Inflammatory macrophage (primary cell): ENCODE data around the gene DDB1.
A peak's percentile ranks its signal among the peaks of the same experiment; 100 is the strongest.

Source experiments
- DNase-seq, 2 donors: peaks; one replicate each; pipeline ENCODE4 v3.0.0-alpha.2; 2020 to 2022

Gene DDB1

GRCh38 chr11:61334434-61335354 lies 1.8 kb upstream of the DDB1 start:
- DNase-seq, result no peak

- peak in 1 of 2 donors; percentile 23 for DNase-seq
These were observed 887 bp upstream of the DDB1 start for GRCh38 chr11:61333550-61334433.

- DNase-seq, result peak; percentile 2 to 12
These were observed 566 bp downstream of the DDB1 start for GRCh38 chr11:61332281-61332796.

- DNase-seq, result peak; percentile 65 to 68
These were observed 1.3 kb downstream of the DDB1 start for GRCh38 chr11:61331651-61332050.

- no peak for DNase-seq
These were observed 3.0 kb downstream of the DDB1 start for GRCh38 chr11:61329871-61330270.

GRCh38 chr11:61328351-61328750 lies 4.6 kb downstream of the DDB1 start:
- no peak for DNase-seq

- no peak for DNase-seq
These were observed 5.2 kb downstream of the DDB1 start for GRCh38 chr11:61327669-61328071.

GRCh38 chr11:61325649-61326414 lies 7.1 kb downstream of the DDB1 start:
- DNase-seq, result no peak

- no peak for DNase-seq
These were observed 17.6 kb downstream of the DDB1 start for GRCh38 chr11:61315260-61315659.

- DNase-seq, result no peak
These were observed 22.2 kb downstream of the DDB1 start for GRCh38 chr11:61310749-61311148.

- DNase-seq, result no peak
These were observed 23.2 kb downstream of the DDB1 start for GRCh38 chr11:61309739-61310138.

GRCh38 chr11:61309141-61309540 lies 23.8 kb downstream of the DDB1 start:
- DNase-seq, result no peak

GRCh38 chr11:61307354-61307753 lies 25.6 kb downstream of the DDB1 start:
- no peak for DNase-seq

- no peak for DNase-seq
These were observed 26.7 kb downstream of the DDB1 start for GRCh38 chr11:61306221-61306620.

GRCh38 chr11:61305417-61305816 lies 27.5 kb downstream of the DDB1 start:
- no peak for DNase-seq

- DNase-seq, result no peak
These were observed 29.2 kb downstream of the DDB1 start for GRCh38 chr11:61303725-61304124.

GRCh38 chr11:61302550-61302949 lies 30.4 kb downstream of the DDB1 start:
- DNase-seq, result no peak

GRCh38 chr11:61298663-61299244 lies 34.2 kb downstream of the DDB1 start:
- no peak for DNase-seq

GRCh38 chr11:61297746-61298145 lies 35.2 kb downstream of the DDB1 start:
- peak; percentile 81 to 91 for DNase-seq

- no peak for DNase-seq
These were observed 35.6 kb downstream of the DDB1 start for GRCh38 chr11:61297341-61297740.

GRCh38 chr11:61295596-61295926 lies 37.3 kb downstream of the DDB1 start:
- no peak for DNase-seq
